ENCODE data around the gene CIB2. TPM values are rescaled to one million over a fixed set of nuclear protein-coding genes. Genes with fewer than 3 reads are reported as not detected.

The CIB2 gene
- total RNA-seq, 6 donors from 2014 or later: 0.77 to 5.2 (median 1.2) TPM; not detected in 1

- peaks cover 32 to 49% (median 40%) of the 10 kb centered on the region in 4 donors for H3K4me1 ChIP-seq
- peak overlapping the region; percentile 11 to 83 (median 62) for H3K27ac ChIP-seq
- no peak for DNase-seq
- no peak overlapping the region for H3K4me3 ChIP-seq
- WGBS, 2 donors: 85 to 94% methylated on average over 6 of the region's 6 CpGs
- H3K27me3 ChIP-seq: no peaks in the 10 kb centered on the region
- TF ChIP-seq POLR2AphosphoS5 (IDR thresholded peaks at IDR 0.05): no peak
- TF ChIP-seq EP300 (IDR thresholded peaks at IDR 0.05): no peak
- no peak for TF ChIP-seq CTCF (IDR thresholded peaks at IDR 0.05)
- TF ChIP-seq POLR2A (IDR thresholded peaks at IDR 0.05): no peak
- no peaks in the 10 kb centered on the region for H3K9me3 ChIP-seq
- H3K36me3 ChIP-seq: no peaks in the 10 kb centered on the region
- ATAC-seq (ENCODE audit: low FRiP score in 2 of 2): no peak
These were observed 47.4 kb downstream of the CIB2 start for GRCh38 chr15:78083687-78084448.

GRCh38 chr15:78083186-78083585, 48.1 kb downstream of the CIB2 start:
- H3K36me3 ChIP-seq: no peaks in the 10 kb centered on the region
- peak overlapping the region in 3 of 4 donors; percentile 56 to 83 (median 68) for H3K27ac ChIP-seq
- H3K4me3 ChIP-seq: no peak overlapping the region
- DNase-seq (no peak), ATAC-seq (ENCODE audit: low FRiP score in 2 of 2) (no peak)
- no peaks in the 10 kb centered on the region for H3K27me3 ChIP-seq
- H3K9me3 ChIP-seq: no peaks in the 10 kb centered on the region
- TF ChIP-seq CTCF (IDR thresholded peaks at IDR 0.05): no peak
- H3K4me1 ChIP-seq: peaks cover 34 to 50% (median 43%) of the 10 kb centered on the region in 4 donors
- WGBS, 2 donors: 80 to 84% methylated on average over 4 of the region's 4 CpGs

- no peak overlapping the region for H3K4me3 ChIP-seq
- no peaks in the 10 kb centered on the region for H3K36me3 ChIP-seq
- peak overlapping the region in 3 of 4 donors; percentile 56 to 83 (median 68) for H3K27ac ChIP-seq
- DNase-seq (no peak), ATAC-seq (ENCODE audit: low FRiP score in 2 of 2) (no peak)
- no peaks in the 10 kb centered on the region for H3K27me3 ChIP-seq
- 53 to 100% methylated on average over 1 of the region's 1 CpG for WGBS, 2 donors
- H3K9me3 ChIP-seq: no peaks in the 10 kb centered on the region
- TF ChIP-seq POLR2A (IDR thresholded peaks at IDR 0.05) (no peak), EP300 (IDR thresholded peaks at IDR 0.05) (no peak), CTCF (IDR thresholded peaks at IDR 0.05) (no peak), POLR2AphosphoS5 (IDR thresholded peaks at IDR 0.05) (no peak)
- H3K4me1 ChIP-seq: peaks cover 38 to 55% (median 46%) of the 10 kb centered on the region in 4 donors
These were observed 48.5 kb downstream of the CIB2 start for GRCh38 chr15:78082743-78083110.

GRCh38 chr15:78082106-78082742, 49.0 kb downstream of the CIB2 start:
- Histone ChIP-seq H3K36me3 (no peaks in the 10 kb centered on the region), H3K4me3 (no peak overlapping the region), H3K9me3 (no peaks in the 10 kb centered on the region), H3K27ac (peak overlapping the region; percentile 56 to 83 (median 66)), H3K4me1 (peaks cover 39 to 56% (median 46%) of the 10 kb centered on the region in 4 donors), H3K27me3 (no peaks in the 10 kb centered on the region)
- DNase-seq (peak in 1 of 2 donors; percentile 75), ATAC-seq (ENCODE audit: low FRiP score in 2 of 2) (peak; percentile 38 to 74)
- 46 to 65% methylated on average over 2 to 5 of the region's 5 CpGs for WGBS, 2 donors
- peak in 1 of 2 donors; percentile 57 for TF ChIP-seq POLR2AphosphoS5 (IDR thresholded peaks at IDR 0.05)
- no peak for TF ChIP-seq CTCF (IDR thresholded peaks at IDR 0.05)
- TF ChIP-seq EP300 (IDR thresholded peaks at IDR 0.05): no peak
- TF ChIP-seq POLR2A (IDR thresholded peaks at IDR 0.05): peak in 1 of 4 donors; percentile 12

Data from upper lobe of left lung (tissue), 6 donors.